MM.1S (cell line): ENCODE data around the gene NUP210.

Experiments
- DNase-seq: peaks from one replicate; pipeline ENCODE4 v3.0.0-alpha.2; 2015
- H2AFZ ChIP-seq: fragments of 300-600 bp; sonication (generic); 2 replicates; pipeline ENCODE4 v1.6.0; 2016; ENCODE audit warnings: antibody characterized with exemption, low read length
- H3F3A ChIP-seq: fragments of 300-600 bp; sonication (generic); 2 replicates; pipeline ENCODE4 v1.6.1; 2016; ENCODE audit warnings: mild to moderate bottlenecking, antibody characterized with exemption, low read length, moderate library complexity, mixed read lengths; ENCODE audit not compliant: insufficient read depth
- H3K27ac ChIP-seq: fragments of 300-600 bp; sonication (generic); 2 replicates; pipeline ENCODE4 v1.5.1; 2016; ENCODE audit warnings: mild to moderate bottlenecking, low read length
- H3K27me3 ChIP-seq: fragments of 300-600 bp; sonication (generic); replicated peaks from 2 replicates; pipeline ENCODE4 v1.6.0; 2016; ENCODE audit warnings: low read length; ENCODE audit not compliant: insufficient read depth
- H3K36me3 ChIP-seq: fragments of 300-600 bp; sonication (generic); replicated peaks from 2 replicates; pipeline ENCODE4 v1.6.1; 2016; ENCODE audit warnings: mild to moderate bottlenecking, low read length, mixed read lengths; ENCODE audit not compliant: insufficient read depth
- H3K4me1 ChIP-seq: fragments of 300-600 bp; sonication (generic); 2 replicates; pipeline ENCODE4 v1.6.1; 2016; ENCODE audit warnings: low read length, mixed read lengths
- H3K4me2 ChIP-seq: fragments of 300-600 bp; sonication (generic); 2 replicates; pipeline ENCODE4 v1.6.0; 2016; ENCODE audit warnings: low read depth, low read length
- H3K4me3 ChIP-seq: fragments of 300-600 bp; sonication (generic); 2 replicates; pipeline ENCODE4 v1.5.1; 2016; ENCODE audit warnings: low read length, mixed read lengths
- H3K79me2 ChIP-seq: fragments of 300-600 bp; sonication (generic); 2 replicates; pipeline ENCODE4 v1.6.1; 2016; ENCODE audit warnings: mixed run types, low read length, mixed read lengths
- H3K9ac ChIP-seq: fragments of 300-600 bp; sonication (generic); 2 replicates; pipeline ENCODE4 v1.6.1; 2016; ENCODE audit warnings: low read length, mixed read lengths
- H3K9me2 ChIP-seq: fragments of 300-600 bp; sonication (generic); replicated peaks from 2 replicates; pipeline ENCODE4 v1.6.1; 2016; ENCODE audit warnings: mild to moderate bottlenecking, low read length, mixed read lengths; ENCODE audit not compliant: insufficient read depth
- H3K9me3 ChIP-seq: fragments of 300-600 bp; sonication (generic); replicated peaks from 2 replicates; pipeline ENCODE4 v1.6.1; 2016; ENCODE audit warnings: mild to moderate bottlenecking, low read length, mixed read lengths; ENCODE audit not compliant: insufficient read depth
- H4K20me1 ChIP-seq: fragments of 300-600 bp; sonication (generic); 2 replicates; pipeline ENCODE4 v1.6.1; 2016; ENCODE audit warnings: mild to moderate bottlenecking, low read length, moderate library complexity, mixed read lengths; ENCODE audit not compliant: insufficient read depth
- CTCF ChIP-seq: fragments of 300-600 bp; sonication (generic); IDR thresholded peaks from 2 replicates; pipeline ENCODE4 v1.5.1; 2016; ENCODE audit warnings: antibody characterized with exemption, low read length, mixed read lengths
- EZH2 ChIP-seq: fragments of 300-600 bp; sonication (generic); optimal IDR thresholded peaks from 2 replicates; pipeline ENCODE3; 2017; ENCODE audit warnings: low read depth, mild to moderate bottlenecking, antibody characterized with exemption, low read length, mixed read lengths
- EZH2phosphoT487 ChIP-seq: fragments of 300-600 bp; sonication (generic); IDR thresholded peaks from 2 replicates; pipeline ENCODE4 v1.6.1; 2018; ENCODE audit warnings: antibody characterized with exemption, low read length

Gene NUP210

GRCh38 chr3:13309004-13309403 is 111.1 kb downstream of the NUP210 start:
- no peak overlapping the region for H3K4me3 ChIP-seq
- TF ChIP-seq EZH2 = no peak
- no peak for TF ChIP-seq CTCF
- no peak for TF ChIP-seq EZH2phosphoT487
- no peaks in the 10 kb centered on the region for H3K9me2 ChIP-seq
- no peaks in the 10 kb centered on the region for H3K9me3 ChIP-seq
- H3K9ac ChIP-seq = no peak overlapping the region
- H3F3A ChIP-seq = no peaks in the 10 kb centered on the region
- H4K20me1 ChIP-seq = no peaks in the 10 kb centered on the region
- H3K79me2 ChIP-seq = no peaks in the 10 kb centered on the region
- no peak overlapping the region for H3K4me2 ChIP-seq
- H3K27me3 ChIP-seq = no peaks in the 10 kb centered on the region
- DNase-seq = no peak
- H3K4me1 ChIP-seq = 0 out of 2 replicates have a peak, but pooled peaks cover 3% of the 10 kb centered on the region
- no peak overlapping the region for H3K27ac ChIP-seq
- no peak overlapping the region for H2AFZ ChIP-seq
- H3K36me3 ChIP-seq = no peaks in the 10 kb centered on the region

DNA sequence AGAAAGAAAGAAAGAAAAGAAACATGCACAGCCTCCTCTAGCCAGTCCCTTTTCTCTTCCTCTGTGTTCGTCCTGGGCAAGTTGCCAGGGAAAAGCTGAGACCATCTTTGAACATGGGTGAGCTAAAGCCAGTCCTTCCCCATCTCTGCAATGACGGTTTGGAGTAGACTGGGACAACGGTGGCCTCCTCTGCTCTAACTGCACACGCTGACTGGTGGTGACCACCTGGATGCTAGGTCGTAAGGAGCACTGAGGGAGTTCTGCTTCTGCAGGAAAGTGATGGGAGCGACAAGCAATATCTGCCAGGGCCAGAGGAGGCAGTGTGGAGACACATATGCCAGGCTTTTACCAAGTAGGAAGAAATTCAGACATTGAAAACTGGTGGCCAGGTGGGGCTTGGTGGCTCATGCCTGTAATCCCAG is 111.7 kb downstream of the NUP210 start:
- Histone ChIP-seq H3K27me3 (no peaks in the 10 kb centered on the region), H3F3A (no peaks in the 10 kb centered on the region), H3K79me2 (no peaks in the 10 kb centered on the region), H3K4me2 (no peak overlapping the region), H3K9me3 (no peaks in the 10 kb centered on the region), H4K20me1 (no peaks in the 10 kb centered on the region), H3K27ac (no peak overlapping the region), H3K4me1 (0 out of 2 replicates have a peak, but pooled peaks cover 3% of the 10 kb centered on the region), H2AFZ (no peak overlapping the region), H3K9ac (no peak overlapping the region), H3K36me3 (no peaks in the 10 kb centered on the region), H3K4me3 (no peak overlapping the region), H3K9me2 (no peaks in the 10 kb centered on the region)
- no peak for DNase-seq
- TF ChIP-seq CTCF (peak; percentile 48), EZH2phosphoT487 (no peak)

GRCh38 chr3:13307041-13307440 is 113.1 kb downstream of the NUP210 start:
- no peaks in the 10 kb centered on the region for H3K36me3 ChIP-seq
- H3F3A ChIP-seq = no peaks in the 10 kb centered on the region
- DNase-seq = no peak
- H3K79me2 ChIP-seq = no peaks in the 10 kb centered on the region
- no peak overlapping the region for H3K4me2 ChIP-seq
- no peaks in the 10 kb centered on the region for H3K9me2 ChIP-seq
- no peaks in the 10 kb centered on the region for H3K27me3 ChIP-seq
- no peak overlapping the region for H3K4me3 ChIP-seq
- H4K20me1 ChIP-seq = no peaks in the 10 kb centered on the region
- no peaks in the 10 kb centered on the region for H3K9me3 ChIP-seq
- H3K9ac ChIP-seq = no peak overlapping the region
- no peak overlapping the region for H2AFZ ChIP-seq
- H3K27ac ChIP-seq = no peak overlapping the region
- no peak for TF ChIP-seq CTCF
- H3K4me1 ChIP-seq = 0 out of 2 replicates have a peak, but pooled peaks cover 3% of the 10 kb centered on the region
